HS-5 (cell line): ENCODE results near the gene CHCHD3.

ENCODE experiments used
- DNase-seq: peaks from one replicate; pipeline ENCODE4 v3.0.0-alpha.2; 2012; ENCODE audit warnings: low read depth

CHCHD3 gene

DNA sequence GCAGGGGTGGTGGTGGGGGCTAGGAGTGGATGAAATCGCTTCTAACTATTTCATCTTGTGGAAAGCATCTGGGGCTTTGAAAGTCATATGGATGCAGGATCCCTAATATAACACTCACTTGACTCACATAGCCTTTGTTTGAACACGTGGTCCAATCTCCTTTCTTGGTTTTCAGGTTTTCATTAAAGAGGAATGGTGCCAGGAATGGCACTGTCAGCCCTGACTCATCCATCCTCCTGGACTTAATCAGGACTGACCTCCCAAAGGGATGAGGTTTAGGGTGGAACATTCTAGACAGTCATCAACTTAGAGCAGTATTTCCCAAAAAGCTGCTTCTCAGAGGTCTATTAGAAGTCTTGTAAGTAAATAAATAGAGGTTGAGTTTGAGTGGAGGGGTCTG, 343.6 kb downstream of the CHCHD3 start:
- peak; percentile 90 for DNase-seq

DNA sequence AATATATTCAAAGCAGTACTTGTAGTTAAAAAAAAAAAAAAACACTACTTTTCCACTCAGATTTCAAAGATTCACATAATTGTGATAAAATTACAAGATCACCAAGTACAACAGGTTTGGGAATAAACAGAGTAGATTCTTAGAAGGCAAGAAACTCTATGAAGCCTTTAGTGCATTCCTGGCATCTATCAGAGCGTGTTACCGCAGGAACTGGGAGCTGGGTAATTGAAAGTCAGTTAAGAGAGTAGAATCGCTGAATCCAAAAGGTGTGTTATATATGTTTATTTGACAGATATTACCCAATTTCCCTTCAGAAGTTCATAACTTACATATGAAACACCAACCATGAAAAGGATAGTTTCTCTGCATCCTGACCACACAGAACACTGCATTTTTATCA, 346.4 kb downstream of the CHCHD3 start:
- no peak for DNase-seq
